Testis (tissue), 3 donors: ENCODE measurements around the gene TXNRD2. TPM values are rescaled to one million over a fixed set of nuclear protein-coding genes. Genes with fewer than 3 reads are reported as not detected.

Experiments
- DNase-seq: peaks from one replicate; pipeline ENCODE4 v3.0.0-alpha.2; 2019
- H3K27ac ChIP-seq, 2 donors: fragments of 200-600 bp; sonication (generic); one replicate each; pipeline ENCODE4 v1.5.1; 2019
- H3K27me3 ChIP-seq: fragments of 200-600 bp; sonication (generic); one replicate; pipeline ENCODE4 v1.5.1; 2019
- H3K36me3 ChIP-seq: fragments of 200-600 bp; sonication (generic); one replicate; pipeline ENCODE4 v1.5.1; 2017; ENCODE audit warnings: low read depth; ENCODE audit errors: missing control alignments
- H3K4me1 ChIP-seq: fragments of 200-600 bp; sonication (generic); one replicate; pipeline ENCODE4 v1.5.1; 2019
- H3K4me3 ChIP-seq, 2 donors: fragments of 200-600 bp; sonication (generic); one replicate each; pipeline ENCODE4 v1.5.1; 2017 to 2019
- H3K9me3 ChIP-seq: fragments of 200-600 bp; sonication (generic); one replicate; pipeline ENCODE4 v1.5.1; 2017
- POLR2A ChIP-seq: fragments of 450-650 bp; IDR thresholded peaks from one replicate; pipeline ENCODE4 v1.6.1; 2017; ENCODE audit warnings: antibody characterized with exemption, mild to moderate bottlenecking, moderate library complexity
- WGBS, 2 donors: methylation state at CpG; one replicate each; pipeline ENCODE4 v1.1.5; 2018; 5-methylcytosine and 5-hydroxymethylcytosine counted together
- intact Hi-C: fragments of 100-400 bp; cut with DNase I; formaldehyde crosslinking; loops from one replicate; pipeline ENCODE4 v1.15.1; 2023; ENCODE audit warnings: low total_unique reads
- polyA plus RNA-seq: library from polyadenylated mRNA; stranded (reverse); fragments of 350-450 nt; fragmentation: Illumina TruSeq; extraction: RNeasy Lipid Tissue Mini Kit (QIAGEN cat#74804); gene quantifications from one replicate; pipeline ENCODE4 v1.2.3, GENCODE V29; 2014; ENCODE audit warnings: low read depth, low replicate concordance; ENCODE audit not compliant: insufficient read depth
- total RNA-seq, 2 donors: library from RNA; depleted of rRNA; stranded (reverse); fragments of >200 nt; gene quantifications; one replicate each; pipeline ENCODE4 v1.2.3, GENCODE V29; 2016
- TF ChIP-seq, protein P1 (sequence below), 3 experiments: fragments of 450-650 bp in 2 of 3; fragments of 200-600 bp in 1 of 3; sonication (generic) in 1 of 3; IDR thresholded peaks; one replicate each; pipeline ENCODE4 v1.5.1; 2016 to 2019; ENCODE audit warnings: antibody characterized with exemption in 3 of 3, mild to moderate bottlenecking in 2 of 3, moderate library complexity in 1 of 3

The TXNRD2 gene
- total and polyA plus RNA-seq, 3 donors from 2014 or later: 28.7 to 49.9 (median 36.6) TPM

DNA sequence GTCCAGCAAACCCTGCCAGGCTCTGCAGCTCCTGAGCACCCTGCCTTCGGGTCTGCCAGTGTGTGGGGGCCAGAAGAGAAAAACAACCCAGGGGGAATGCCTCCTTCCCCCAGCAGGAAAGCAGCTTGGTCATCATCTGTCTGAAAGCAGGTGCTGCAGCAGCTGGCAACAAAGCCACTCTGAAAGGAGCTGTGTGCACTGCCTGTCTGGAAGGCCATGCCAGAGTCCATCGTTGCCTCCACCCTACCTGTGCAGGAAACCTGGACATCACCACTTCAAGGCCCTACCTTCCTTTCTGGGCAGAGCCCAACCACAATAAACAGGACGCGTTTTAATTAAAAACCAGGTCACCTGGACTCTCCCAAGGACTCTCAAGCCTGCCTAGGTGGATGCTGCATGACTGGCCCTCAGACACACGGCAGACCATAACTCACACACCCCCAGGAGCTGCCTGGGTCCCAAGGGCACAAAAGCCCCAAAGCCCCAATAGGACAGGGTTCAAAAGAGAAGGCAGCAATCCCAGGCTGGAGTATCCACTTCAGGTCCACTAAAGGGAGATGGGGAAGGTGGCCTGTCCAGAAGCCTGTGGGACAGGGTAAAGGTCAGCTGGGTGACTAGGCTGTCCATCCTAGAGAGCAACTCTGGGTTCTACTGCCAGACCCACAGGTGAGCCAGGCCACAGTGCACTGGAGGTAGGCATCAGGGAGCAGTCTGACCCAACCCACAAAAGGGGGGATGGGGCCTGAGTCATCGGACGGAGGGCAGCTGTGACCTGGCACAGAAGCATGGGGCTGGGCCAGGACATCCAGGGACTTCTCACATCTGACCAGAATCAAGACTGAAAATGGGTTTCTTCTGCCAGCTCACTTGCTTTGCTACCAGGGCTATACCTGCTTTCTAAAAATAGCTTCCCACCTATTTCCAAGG, 93.1 kb downstream of the TXNRD2 start:
- intact Hi-C loops: no loop called here
- Histone ChIP-seq H3K9me3 (no peaks in the 10 kb centered on the region), H3K27me3 (no peaks in the 10 kb centered on the region), H3K4me3 (no peak overlapping the region), H3K27ac (no peak overlapping the region), H3K4me1 (peaks cover 8% of the 10 kb centered on the region), H3K36me3 (no peaks in the 10 kb centered on the region)
- TF ChIP-seq, protein P1, sequence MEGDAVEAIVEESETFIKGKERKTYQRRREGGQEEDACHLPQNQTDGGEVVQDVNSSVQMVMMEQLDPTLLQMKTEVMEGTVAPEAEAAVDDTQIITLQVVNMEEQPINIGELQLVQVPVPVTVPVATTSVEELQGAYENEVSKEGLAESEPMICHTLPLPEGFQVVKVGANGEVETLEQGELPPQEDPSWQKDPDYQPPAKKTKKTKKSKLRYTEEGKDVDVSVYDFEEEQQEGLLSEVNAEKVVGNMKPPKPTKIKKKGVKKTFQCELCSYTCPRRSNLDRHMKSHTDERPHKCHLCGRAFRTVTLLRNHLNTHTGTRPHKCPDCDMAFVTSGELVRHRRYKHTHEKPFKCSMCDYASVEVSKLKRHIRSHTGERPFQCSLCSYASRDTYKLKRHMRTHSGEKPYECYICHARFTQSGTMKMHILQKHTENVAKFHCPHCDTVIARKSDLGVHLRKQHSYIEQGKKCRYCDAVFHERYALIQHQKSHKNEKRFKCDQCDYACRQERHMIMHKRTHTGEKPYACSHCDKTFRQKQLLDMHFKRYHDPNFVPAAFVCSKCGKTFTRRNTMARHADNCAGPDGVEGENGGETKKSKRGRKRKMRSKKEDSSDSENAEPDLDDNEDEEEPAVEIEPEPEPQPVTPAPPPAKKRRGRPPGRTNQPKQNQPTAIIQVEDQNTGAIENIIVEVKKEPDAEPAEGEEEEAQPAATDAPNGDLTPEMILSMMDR (IDR thresholded peaks at IDR 0.05): no peak
- no peak for TF ChIP-seq POLR2A
- no peak for DNase-seq
- 78 to 84% methylated on average over 6 to 7 of the region's 7 CpGs for WGBS, 2 donors

DNA sequence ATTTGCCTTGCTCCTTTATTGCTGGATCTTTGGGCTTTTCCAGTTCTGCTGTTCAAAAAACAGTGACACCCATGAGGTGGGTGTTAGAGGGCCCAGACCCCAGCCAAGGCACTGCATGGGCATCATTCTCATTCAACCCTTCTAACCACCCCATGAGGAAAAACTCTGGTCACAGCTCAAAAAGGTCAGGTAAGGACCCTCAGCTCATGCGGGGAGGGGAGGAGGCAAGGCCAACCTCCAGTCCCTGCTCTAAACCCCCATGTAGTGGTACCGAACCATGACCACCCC, 94.3 kb downstream of the TXNRD2 start:
- Histone ChIP-seq H3K27me3 (no peaks in the 10 kb centered on the region), H3K36me3 (no peaks in the 10 kb centered on the region), H3K27ac (no peak overlapping the region), H3K4me3 (no peak overlapping the region), H3K9me3 (no peaks in the 10 kb centered on the region), H3K4me1 (no peaks in the 10 kb centered on the region)
- TF ChIP-seq, protein P1 (IDR thresholded peaks at IDR 0.05): no peak
- no peak for TF ChIP-seq POLR2A
- DNase-seq: no peak
- 100% methylated on average over 2 of the region's 2 CpGs for WGBS, 2 donors
- intact Hi-C loops: no loop called here

- intact Hi-C loops: no loop called here
- no peaks in the 10 kb centered on the region for H3K36me3 ChIP-seq
- H3K27me3 ChIP-seq: no peaks in the 10 kb centered on the region
- TF ChIP-seq POLR2A: no peak
- TF ChIP-seq, protein P1 (IDR thresholded peaks at IDR 0.05): no peak
- H3K4me1 ChIP-seq: no peaks in the 10 kb centered on the region
- no peak overlapping the region for H3K27ac ChIP-seq
- H3K4me3 ChIP-seq: no peak overlapping the region
- 85 to 91% methylated on average over 9 of the region's 9 CpGs for WGBS, 2 donors
- no peak for DNase-seq
- H3K9me3 ChIP-seq: no peaks in the 10 kb centered on the region
Observed at GRCh38 chr22:19846620-19847344, 94.8 kb downstream of the TXNRD2 start.

DNA sequence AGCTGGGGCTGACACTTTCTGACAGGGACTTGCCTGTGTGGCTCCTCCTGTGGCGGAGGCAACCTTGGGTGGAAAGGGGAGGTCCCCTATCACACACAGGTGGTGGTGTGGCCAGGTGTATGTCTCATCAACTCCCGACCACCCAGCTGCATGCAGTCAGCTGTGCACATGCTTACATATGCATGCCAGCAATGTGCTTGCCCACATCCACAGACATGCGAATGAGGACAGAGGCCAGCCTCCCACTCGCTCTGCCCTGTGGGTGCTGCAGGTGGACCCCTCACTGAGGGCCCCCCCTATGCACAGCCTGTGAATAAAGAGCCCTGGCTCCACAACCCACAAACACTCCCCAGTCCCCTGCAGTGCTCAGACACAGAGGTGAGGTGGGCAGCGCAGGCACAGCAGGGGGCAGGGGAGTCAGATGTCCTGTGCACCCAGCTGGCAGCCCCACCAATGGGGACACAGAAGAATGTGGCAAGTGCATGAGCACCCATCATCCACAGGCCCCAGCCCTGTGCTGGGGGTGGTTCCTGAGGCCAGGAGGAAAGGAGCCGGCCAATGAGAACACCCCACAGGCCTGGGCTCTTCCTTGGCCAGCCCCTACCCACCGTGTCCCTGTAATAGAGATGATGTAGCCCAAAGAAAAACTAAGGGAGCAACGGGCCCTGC, 96.4 kb downstream of the TXNRD2 start:
- intact Hi-C loops: no loop called here
- no peaks in the 10 kb centered on the region for H3K4me1 ChIP-seq
- TF ChIP-seq, protein P1 (IDR thresholded peaks at IDR 0.05): no peak
- no peak for TF ChIP-seq POLR2A
- 78 to 86% methylated on average over 3 to 8 of the region's 8 CpGs for WGBS, 2 donors
- no peak overlapping the region for H3K4me3 ChIP-seq
- H3K36me3 ChIP-seq: no peaks in the 10 kb centered on the region
- DNase-seq: no peak
- no peaks in the 10 kb centered on the region for H3K9me3 ChIP-seq
- H3K27ac ChIP-seq: no peak overlapping the region
- H3K27me3 ChIP-seq: no peaks in the 10 kb centered on the region
